K562 (cell line): Measurements from ENCODE around the gene CA6. TPM values are rescaled to one million over a fixed set of nuclear protein-coding genes. Genes with fewer than 3 reads are reported as not detected.

Experiments
- ATAC-seq: fragments of 200-7000 bp; cut with Tn5 transposase; 3 replicates; pipeline ENCODE4 v1.9.1; 2020; ENCODE audit warnings: moderate library complexity
- BruUV-seq: library from RNA; stranded (reverse); fragments of 400-500 nt; replicated peaks from 2 replicates; lab custom pipeline; 2021; lab: Mats Ljungman, UMichigan
- CTCF ChIA-PET: fragments of 300-600 bp; formaldehyde crosslinking; extraction: SDS; loops from one replicate; lab custom pipeline; 2021; ENCODE audit warnings: low intra/inter-chr PET ratio; lab: Yijun Ruan, JAX
- POLR2A ChIA-PET: fragments of 300-600, 350-650 bp; sonication (Branson Sonifier 250); formaldehyde crosslinking; extraction: SDS; loops from one replicate; lab custom pipeline; 2021; ENCODE audit warnings: antibody characterized with exemption, inconsistent platforms; lab: Yijun Ruan, JAX
- DNase-seq, 4 experiments: peaks; one replicate each; pipeline versions ENCODE4 v3.0.0 to v3.0.0-alpha.2; 2011 to 2018; ENCODE audit warnings: low spot score in 3 of 4, mixed read lengths in 3 of 4; ENCODE audit errors: extremely low read depth in 1 of 4
- FAIRE-seq: peaks from 2 replicates; lab custom pipeline; 2011; peaks lifted over from hg19 to GRCh38; lab: Jason Lieb, UNC
- H2AFZ ChIP-seq: 2 replicates; pipeline ENCODE4 v1.6.0; 2011; ENCODE audit warnings: low read depth, low read length, control low read depth, inconsistent platforms
- H3K27ac ChIP-seq: fragments of 200-600 bp; 3 replicates; pipeline ENCODE4 v1.8.0; 2011; ENCODE audit warnings: low read depth, mild to moderate bottlenecking, control low read depth, inconsistent platforms, low read length, moderate library complexity, mixed read lengths; ENCODE audit errors: extremely low read depth
- H3K27me3 ChIP-seq, 2 experiments: fragments of 300-600 bp in 1 of 2; 2 replicates in 1 of 2; 3 replicates in 1 of 2; pipeline versions ENCODE4 v1.6.0 to v1.8.0; 2011; ENCODE audit warnings: inconsistent platforms in 2 of 2, low read length in 2 of 2, mild to moderate bottlenecking in 1 of 2, mixed read lengths in 1 of 2, moderate library complexity in 1 of 2; ENCODE audit not compliant: control insufficient read depth in 2 of 2, insufficient read depth in 2 of 2
- H3K36me3 ChIP-seq: fragments of 300-600 bp; 3 replicates; pipeline ENCODE4 v1.8.0; 2011; ENCODE audit warnings: mild to moderate bottlenecking, low read length, inconsistent platforms; ENCODE audit not compliant: control insufficient read depth, insufficient read depth
- H3K4me1 ChIP-seq, 2 experiments: fragments of 200-600 bp in 1 of 2; replicated peaks in 1 of 2; 2 replicates in 1 of 2; 3 replicates in 1 of 2; pipeline versions ENCODE4 v1.5.1 to v1.8.0; 2011; ENCODE audit warnings: inconsistent platforms in 2 of 2, low read length in 2 of 2, mild to moderate bottlenecking in 1 of 2, mixed read lengths in 1 of 2, moderate library complexity in 1 of 2; ENCODE audit not compliant: control insufficient read depth in 2 of 2, insufficient read depth in 2 of 2
- H3K4me2 ChIP-seq: 2 replicates; pipeline ENCODE4 v1.6.1; 2011; ENCODE audit warnings: low read length, control low read depth, inconsistent platforms, mixed read lengths; ENCODE audit not compliant: insufficient read depth
- H3K4me3 ChIP-seq: fragments of 200-600 bp; sonication (generic), shearing (Covaris generic); 2 replicates; pipeline ENCODE4 v1.5.1; 2016; ENCODE audit warnings: control low read depth, inconsistent platforms
- H3K79me2 ChIP-seq: fragments of 200-600 bp; 3 replicates; pipeline ENCODE4 v1.8.0; 2011; ENCODE audit warnings: low read length, inconsistent platforms; ENCODE audit not compliant: control insufficient read depth, insufficient read depth
- H3K9ac ChIP-seq, 2 experiments: 2 replicates each; pipeline versions ENCODE4 v1.6.0 to v1.6.1; 2011; ENCODE audit warnings: low read depth in 2 of 2, low read length in 2 of 2, control low read depth in 1 of 2, inconsistent platforms in 1 of 2, mild to moderate bottlenecking in 1 of 2, mixed read lengths in 1 of 2; ENCODE audit not compliant: insufficient read depth in 1 of 2
- H3K9me1 ChIP-seq: one replicate; pipeline ENCODE4 v1.6.0; 2011; ENCODE audit warnings: inconsistent platforms, mild to moderate bottlenecking, low read length, moderate library complexity; ENCODE audit not compliant: control insufficient read depth, insufficient read depth
- H3K9me3 ChIP-seq: replicated peaks from 2 replicates; pipeline ENCODE4 v1.5.1; 2011; ENCODE audit warnings: low read depth, low read length, inconsistent platforms; ENCODE audit not compliant: control insufficient read depth, insufficient read depth
- H4K20me1 ChIP-seq: replicated peaks from 2 replicates; pipeline ENCODE4 v1.6.1; 2011; ENCODE audit warnings: low read length, inconsistent platforms, mixed read lengths; ENCODE audit not compliant: control insufficient read depth, insufficient read depth
- HDAC1 ChIP-seq, 2 experiments: fragments of 450-650 bp; IDR thresholded peaks; 2 replicates each; pipeline ENCODE4 v1.6.1; 2016 to 2017; ENCODE audit warnings: inconsistent platforms in 1 of 2, mild to moderate bottlenecking in 1 of 2, moderate library complexity in 1 of 2
- MYC ChIP-seq, 2 experiments: fragments of 250-450 bp in 1 of 2; sonication (Bioruptor Pico) in 1 of 2; IDR thresholded peaks; 2 replicates each; pipeline versions ENCODE4 v1.5.1 to v1.6.1; 2012 to 2021; ENCODE audit warnings: low read depth in 2 of 2, borderline replicate concordance in 1 of 2, improper control_type of control experiment in 1 of 2, low read length in 1 of 2, mild to moderate bottlenecking in 1 of 2, moderate library complexity in 1 of 2
- YBX1 ChIP-seq: fragments of 450-650 bp; IDR thresholded peaks from 2 replicates; pipeline ENCODE4 v1.7.1; 2016; ENCODE audit warnings: mild to moderate bottlenecking
- WGBS: fragments of 100-300 bp; shearing (Covaris generic); methylation state at CpG from one replicate; pipeline ENCODE4 v1.1.6; 2016; ENCODE audit warnings: low coverage, mixed read lengths; ENCODE audit not compliant: insufficient coverage; ENCODE audit errors: missing lambda C conversion rate; 5-methylcytosine and 5-hydroxymethylcytosine counted together
- in situ Hi-C: fragments of 300-500 bp; cut with MboI; formaldehyde crosslinking; loops from 4 replicates; pipeline ENCODE4 v1.15.0; 2018; ENCODE audit warnings: inconsistent platforms, mixed read lengths
- intact Hi-C: fragments of 100-400 bp; cut with micrococcal nuclease; formaldehyde crosslinking; loops from 2 replicates; pipeline ENCODE4 v1.14.2; 2022
- polyA plus RNA-seq, 8 experiments: library from polyadenylated mRNA; depleted of rRNA in 4 of 8; stranded (reverse) in 5 of 8; unstranded in 3 of 8; fragments of >200 nt; fragmentation: Nextera tagmentation in 2 of 8; fragmentation: Illumina TruSeq in 1 of 8; extraction: Ambion mirVana in 2 of 8; extraction: Trizol in 1 of 8; gene quantifications; 2 replicates each; pipeline versions ENCODE4 v1.2.1 to v1.2.3, GENCODE V29; 2011 to 2014; ENCODE audit warnings: inconsistent platforms in 1 of 8, missing spikeins in 1 of 8
- total RNA-seq, 7 experiments: library from RNA; depleted of rRNA in 6 of 7; stranded (reverse); fragments of >200 nt in 6 of 7; fragmentation: Illumina TruSeq in 2 of 7; extraction: Trizol in 2 of 7; gene quantifications; 2 replicates each; pipeline versions ENCODE4 v1.2.1 to v1.2.3, GENCODE V29; 2011 to 2021; ENCODE audit warnings: low replicate concordance in 1 of 7
- TF ChIP-seq, protein P1 (sequence below), 2 experiments: fragments of 450-650 bp; conservative IDR thresholded peaks; 2 replicates each; pipeline ENCODE4 v1.6.1; 2017; ENCODE audit warnings: mild to moderate bottlenecking in 2 of 2, moderate library complexity in 2 of 2
- TF ChIP-seq, protein P2 (sequence below): sonication (generic); formaldehyde crosslinking; IDR thresholded peaks from 2 replicates; pipeline ENCODE4 v1.5.0; 2020; ENCODE audit warnings: missing genetic modification reagents
- TF ChIP-seq, protein P3 (sequence below): fragments of 450-650 bp; IDR thresholded peaks from 2 replicates; pipeline ENCODE4 v1.6.1; 2016; ENCODE audit warnings: mild to moderate bottlenecking, moderate library complexity

Gene CA6
- total and polyA plus RNA-seq, 9 of the 15 experiments (the other 6 are each of a cell fraction or from before 2014, with no cell fraction given), result not detected

DNA sequence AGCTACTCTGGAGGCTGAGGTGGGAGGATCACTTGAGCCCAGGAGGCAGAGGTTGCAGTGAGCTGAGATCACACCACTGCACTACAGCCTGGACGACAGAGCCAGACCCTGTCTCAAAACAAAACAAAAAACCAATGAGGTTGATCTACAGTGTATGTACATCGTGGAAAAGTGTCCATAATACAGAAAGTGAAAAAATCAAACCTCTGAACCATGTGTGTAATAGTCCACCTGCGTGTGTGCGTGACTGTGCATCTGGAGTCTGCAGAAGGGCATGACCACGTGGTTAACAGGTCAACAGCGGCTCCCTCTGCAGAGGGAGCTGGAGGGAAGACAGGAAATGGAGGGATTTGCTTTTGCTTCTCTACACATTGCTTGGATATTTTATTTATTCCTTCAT, 34.8 kb upstream of the CA6 start:
- 12% methylated on average over 6 of the region's 6 CpGs for WGBS
- TF ChIP-seq, protein P1, sequence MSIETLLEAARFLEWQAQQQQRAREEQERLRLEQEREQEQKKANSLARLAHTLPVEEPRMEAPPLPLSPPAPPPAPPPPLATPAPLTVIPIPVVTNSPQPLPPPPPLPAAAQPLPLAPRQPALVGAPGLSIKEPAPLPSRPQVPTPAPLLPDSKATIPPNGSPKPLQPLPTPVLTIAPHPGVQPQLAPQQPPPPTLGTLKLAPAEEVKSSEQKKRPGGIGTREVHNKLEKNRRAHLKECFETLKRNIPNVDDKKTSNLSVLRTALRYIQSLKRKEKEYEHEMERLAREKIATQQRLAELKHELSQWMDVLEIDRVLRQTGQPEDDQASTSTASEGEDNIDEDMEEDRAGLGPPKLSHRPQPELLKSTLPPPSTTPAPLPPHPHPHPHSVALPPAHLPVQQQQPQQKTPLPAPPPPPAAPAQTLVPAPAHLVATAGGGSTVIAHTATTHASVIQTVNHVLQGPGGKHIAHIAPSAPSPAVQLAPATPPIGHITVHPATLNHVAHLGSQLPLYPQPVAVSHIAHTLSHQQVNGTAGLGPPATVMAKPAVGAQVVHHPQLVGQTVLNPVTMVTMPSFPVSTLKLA (conservative IDR thresholded peaks at IDR 0.05), result peak; percentile 41 to 68; a peak in 2 of 4 replicates
- TF ChIP-seq MYC (IDR thresholded peaks at IDR 0.05; ENCODE audit: low read depth, low read length), result 0 out of 2 replicates have a peak, but pooled peaks have one; percentile 33
- TF ChIP-seq MYC (CRISPR knock-in tag; IDR thresholded peaks at IDR 0.05; ENCODE audit: borderline replicate concordance, low read depth), result no peak
- 0 out of 4 replicates have a peak, but pooled peaks of 1 of the 2 experiments have one; percentile 18 for TF ChIP-seq HDAC1 (IDR thresholded peaks at IDR 0.05)
- TF ChIP-seq YBX1, result no peak
- TF ChIP-seq, protein P2, sequence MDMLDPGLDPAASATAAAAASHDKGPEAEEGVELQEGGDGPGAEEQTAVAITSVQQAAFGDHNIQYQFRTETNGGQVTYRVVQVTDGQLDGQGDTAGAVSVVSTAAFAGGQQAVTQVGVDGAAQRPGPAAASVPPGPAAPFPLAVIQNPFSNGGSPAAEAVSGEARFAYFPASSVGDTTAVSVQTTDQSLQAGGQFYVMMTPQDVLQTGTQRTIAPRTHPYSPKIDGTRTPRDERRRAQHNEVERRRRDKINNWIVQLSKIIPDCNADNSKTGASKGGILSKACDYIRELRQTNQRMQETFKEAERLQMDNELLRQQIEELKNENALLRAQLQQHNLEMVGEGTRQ, result peak; percentile 60
- TF ChIP-seq, protein P3, sequence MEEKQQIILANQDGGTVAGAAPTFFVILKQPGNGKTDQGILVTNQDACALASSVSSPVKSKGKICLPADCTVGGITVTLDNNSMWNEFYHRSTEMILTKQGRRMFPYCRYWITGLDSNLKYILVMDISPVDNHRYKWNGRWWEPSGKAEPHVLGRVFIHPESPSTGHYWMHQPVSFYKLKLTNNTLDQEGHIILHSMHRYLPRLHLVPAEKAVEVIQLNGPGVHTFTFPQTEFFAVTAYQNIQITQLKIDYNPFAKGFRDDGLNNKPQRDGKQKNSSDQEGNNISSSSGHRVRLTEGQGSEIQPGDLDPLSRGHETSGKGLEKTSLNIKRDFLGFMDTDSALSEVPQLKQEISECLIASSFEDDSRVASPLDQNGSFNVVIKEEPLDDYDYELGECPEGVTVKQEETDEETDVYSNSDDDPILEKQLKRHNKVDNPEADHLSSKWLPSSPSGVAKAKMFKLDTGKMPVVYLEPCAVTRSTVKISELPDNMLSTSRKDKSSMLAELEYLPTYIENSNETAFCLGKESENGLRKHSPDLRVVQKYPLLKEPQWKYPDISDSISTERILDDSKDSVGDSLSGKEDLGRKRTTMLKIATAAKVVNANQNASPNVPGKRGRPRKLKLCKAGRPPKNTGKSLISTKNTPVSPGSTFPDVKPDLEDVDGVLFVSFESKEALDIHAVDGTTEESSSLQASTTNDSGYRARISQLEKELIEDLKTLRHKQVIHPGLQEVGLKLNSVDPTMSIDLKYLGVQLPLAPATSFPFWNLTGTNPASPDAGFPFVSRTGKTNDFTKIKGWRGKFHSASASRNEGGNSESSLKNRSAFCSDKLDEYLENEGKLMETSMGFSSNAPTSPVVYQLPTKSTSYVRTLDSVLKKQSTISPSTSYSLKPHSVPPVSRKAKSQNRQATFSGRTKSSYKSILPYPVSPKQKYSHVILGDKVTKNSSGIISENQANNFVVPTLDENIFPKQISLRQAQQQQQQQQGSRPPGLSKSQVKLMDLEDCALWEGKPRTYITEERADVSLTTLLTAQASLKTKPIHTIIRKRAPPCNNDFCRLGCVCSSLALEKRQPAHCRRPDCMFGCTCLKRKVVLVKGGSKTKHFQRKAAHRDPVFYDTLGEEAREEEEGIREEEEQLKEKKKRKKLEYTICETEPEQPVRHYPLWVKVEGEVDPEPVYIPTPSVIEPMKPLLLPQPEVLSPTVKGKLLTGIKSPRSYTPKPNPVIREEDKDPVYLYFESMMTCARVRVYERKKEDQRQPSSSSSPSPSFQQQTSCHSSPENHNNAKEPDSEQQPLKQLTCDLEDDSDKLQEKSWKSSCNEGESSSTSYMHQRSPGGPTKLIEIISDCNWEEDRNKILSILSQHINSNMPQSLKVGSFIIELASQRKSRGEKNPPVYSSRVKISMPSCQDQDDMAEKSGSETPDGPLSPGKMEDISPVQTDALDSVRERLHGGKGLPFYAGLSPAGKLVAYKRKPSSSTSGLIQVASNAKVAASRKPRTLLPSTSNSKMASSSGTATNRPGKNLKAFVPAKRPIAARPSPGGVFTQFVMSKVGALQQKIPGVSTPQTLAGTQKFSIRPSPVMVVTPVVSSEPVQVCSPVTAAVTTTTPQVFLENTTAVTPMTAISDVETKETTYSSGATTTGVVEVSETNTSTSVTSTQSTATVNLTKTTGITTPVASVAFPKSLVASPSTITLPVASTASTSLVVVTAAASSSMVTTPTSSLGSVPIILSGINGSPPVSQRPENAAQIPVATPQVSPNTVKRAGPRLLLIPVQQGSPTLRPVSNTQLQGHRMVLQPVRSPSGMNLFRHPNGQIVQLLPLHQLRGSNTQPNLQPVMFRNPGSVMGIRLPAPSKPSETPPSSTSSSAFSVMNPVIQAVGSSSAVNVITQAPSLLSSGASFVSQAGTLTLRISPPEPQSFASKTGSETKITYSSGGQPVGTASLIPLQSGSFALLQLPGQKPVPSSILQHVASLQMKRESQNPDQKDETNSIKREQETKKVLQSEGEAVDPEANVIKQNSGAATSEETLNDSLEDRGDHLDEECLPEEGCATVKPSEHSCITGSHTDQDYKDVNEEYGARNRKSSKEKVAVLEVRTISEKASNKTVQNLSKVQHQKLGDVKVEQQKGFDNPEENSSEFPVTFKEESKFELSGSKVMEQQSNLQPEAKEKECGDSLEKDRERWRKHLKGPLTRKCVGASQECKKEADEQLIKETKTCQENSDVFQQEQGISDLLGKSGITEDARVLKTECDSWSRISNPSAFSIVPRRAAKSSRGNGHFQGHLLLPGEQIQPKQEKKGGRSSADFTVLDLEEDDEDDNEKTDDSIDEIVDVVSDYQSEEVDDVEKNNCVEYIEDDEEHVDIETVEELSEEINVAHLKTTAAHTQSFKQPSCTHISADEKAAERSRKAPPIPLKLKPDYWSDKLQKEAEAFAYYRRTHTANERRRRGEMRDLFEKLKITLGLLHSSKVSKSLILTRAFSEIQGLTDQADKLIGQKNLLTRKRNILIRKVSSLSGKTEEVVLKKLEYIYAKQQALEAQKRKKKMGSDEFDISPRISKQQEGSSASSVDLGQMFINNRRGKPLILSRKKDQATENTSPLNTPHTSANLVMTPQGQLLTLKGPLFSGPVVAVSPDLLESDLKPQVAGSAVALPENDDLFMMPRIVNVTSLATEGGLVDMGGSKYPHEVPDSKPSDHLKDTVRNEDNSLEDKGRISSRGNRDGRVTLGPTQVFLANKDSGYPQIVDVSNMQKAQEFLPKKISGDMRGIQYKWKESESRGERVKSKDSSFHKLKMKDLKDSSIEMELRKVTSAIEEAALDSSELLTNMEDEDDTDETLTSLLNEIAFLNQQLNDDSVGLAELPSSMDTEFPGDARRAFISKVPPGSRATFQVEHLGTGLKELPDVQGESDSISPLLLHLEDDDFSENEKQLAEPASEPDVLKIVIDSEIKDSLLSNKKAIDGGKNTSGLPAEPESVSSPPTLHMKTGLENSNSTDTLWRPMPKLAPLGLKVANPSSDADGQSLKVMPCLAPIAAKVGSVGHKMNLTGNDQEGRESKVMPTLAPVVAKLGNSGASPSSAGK, result peak; percentile 66

More for the DNA sequence above, 34.8 kb upstream of the CA6 start:
- Histone ChIP-seq H4K20me1 (no peaks in the 10 kb centered on the region), H3K27ac (no peak overlapping the region), H3K4me3 (no peak overlapping the region), H3K4me2 (no peak overlapping the region), H3K36me3 (no peaks in the 10 kb centered on the region), H3K9me1 (no peaks in the 10 kb centered on the region), H3K9me3 (0 out of 2 replicates have a peak, but pooled peaks cover 2% of the 10 kb centered on the region), H2AFZ (0 out of 2 replicates have a peak overlapping the region, but pooled peaks have one; percentile 7), H3K27me3 (peaks cover 2 to 14% of the 10 kb centered on the region in 2 experiments; a peak in 3 of 5 replicates), H3K4me1 (peaks cover 4 to 7% of the 10 kb centered on the region in 2 experiments; a peak in 4 of 5 replicates), H3K79me2 (no peaks in the 10 kb centered on the region), H3K9ac (no peak overlapping the region)
- POLR2A ChIA-PET, result no interaction called here
- peak in 1 of 4 experiments; percentile 43 for DNase-seq
- CTCF ChIA-PET, result no interaction called here
- ATAC-seq, result peak; percentile 73
- BruUV-seq, result no TSS peak
- in situ Hi-C loops (no loop called here), intact Hi-C loops (no loop called here)
- FAIRE-seq, result peak; percentile 42
